GM18873 (cell line): ENCODE measurements around the gene WDR53.
"Not testable (repeated sequence)": the region's sequence is repeated elsewhere in the genome, so short reads cannot be mapped to it uniquely, and the experiment has no call there.

Experiments used
- ATAC-seq: cut with Tn5 transposase; IDR thresholded peaks from one replicate; pipeline ENCODE4 v1.9.1; 2021; ENCODE audit warnings: mild to moderate bottlenecking, moderate library complexity, moderate number of reproducible peaks; ENCODE audit not compliant: unreplicated experiment, low FRiP score

The WDR53 gene

DNA sequence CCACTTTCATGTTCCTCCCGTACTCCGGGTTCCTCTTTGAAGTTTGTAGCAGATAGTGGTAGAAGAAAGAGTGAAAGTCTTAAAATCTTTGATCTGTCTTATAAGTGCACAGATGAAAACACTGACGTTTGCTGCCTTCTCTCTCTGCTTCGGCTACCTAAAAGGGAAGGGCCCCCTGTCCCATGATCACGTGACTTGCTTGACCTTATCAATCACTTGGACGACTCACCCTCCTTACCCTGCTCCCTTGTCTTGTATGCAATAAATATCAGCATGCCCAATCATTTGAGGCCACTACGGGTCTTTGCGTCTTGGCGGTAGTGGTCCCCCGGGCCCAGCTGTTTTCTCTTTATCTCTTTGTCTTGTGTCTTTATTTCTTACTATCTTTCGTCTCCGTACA lies 47.1 kb downstream of the WDR53 start:
- not testable (repeated sequence) for ATAC-seq

DNA sequence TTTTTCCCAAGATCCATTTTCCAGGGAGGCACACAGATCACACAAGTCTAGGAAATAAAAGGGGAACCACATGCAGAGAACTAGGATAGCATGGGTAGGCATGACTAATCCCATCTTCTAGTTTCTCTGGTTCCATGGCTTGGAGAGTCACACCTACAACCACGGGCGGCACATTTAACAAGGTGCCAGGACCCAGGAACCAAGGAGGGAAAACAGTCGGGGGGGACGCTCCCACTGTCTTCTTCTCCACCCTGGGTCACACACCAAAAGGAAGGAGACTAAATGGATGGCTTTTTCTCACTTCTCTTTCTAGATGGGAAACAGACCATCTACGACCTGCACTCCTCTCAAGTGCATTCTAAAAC lies 48.7 kb downstream of the WDR53 start:
- ATAC-seq: no peak

DNA sequence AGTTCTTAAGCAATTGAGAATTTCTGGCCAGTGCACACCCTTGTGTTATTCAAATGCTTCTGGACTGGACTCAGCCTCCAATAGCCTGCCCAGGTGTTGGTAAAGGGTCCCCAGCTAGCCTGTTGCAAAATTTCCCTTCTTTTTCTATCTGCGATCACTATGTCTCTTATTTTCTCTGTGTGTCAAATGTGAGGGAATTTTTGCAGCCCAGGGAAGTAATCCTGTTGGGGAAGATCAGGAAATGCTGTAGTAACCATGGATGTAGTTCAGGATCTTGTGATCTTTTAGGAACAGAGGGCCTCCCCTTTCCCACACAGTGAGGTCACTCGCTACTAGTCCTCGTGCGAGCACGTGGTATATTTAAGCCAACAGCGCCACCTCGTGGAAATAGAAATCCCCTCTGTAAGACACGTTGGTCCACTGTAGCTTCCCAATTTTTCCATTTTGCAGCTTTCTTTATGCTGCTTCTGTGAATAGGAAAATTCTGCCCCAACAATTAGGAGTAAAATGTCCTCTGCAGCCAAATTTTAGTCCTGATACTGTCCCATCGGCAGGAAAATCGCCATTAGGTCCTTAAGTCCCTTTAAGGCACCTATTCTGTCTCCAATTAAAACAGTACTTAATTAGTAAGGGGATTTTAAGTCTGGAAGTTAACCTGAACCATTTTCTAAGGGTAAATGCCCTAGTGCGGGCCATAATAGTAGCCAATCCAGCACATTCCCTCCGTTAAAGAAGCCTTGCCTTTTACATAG lies 49.2 kb downstream of the WDR53 start:
- no peak for ATAC-seq

DNA sequence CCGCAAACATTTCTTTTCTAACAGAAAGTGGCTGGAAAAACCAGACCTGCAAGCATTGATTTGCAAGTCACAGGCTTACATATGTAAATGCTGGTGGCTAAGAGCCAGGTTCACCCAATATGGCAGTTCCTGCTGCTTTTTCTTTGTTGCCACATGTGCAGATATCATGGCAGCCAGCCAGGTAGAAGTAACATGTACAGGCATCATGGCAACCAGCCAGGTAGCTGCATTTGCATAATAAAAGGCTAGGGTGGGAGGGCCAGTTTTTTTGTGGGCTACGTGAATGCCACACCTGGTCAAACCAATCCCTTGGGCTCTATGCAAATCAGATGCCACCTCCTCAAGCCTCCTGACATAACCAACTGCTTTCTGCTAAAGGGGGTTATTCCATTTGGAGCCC lies 50.4 kb downstream of the WDR53 start:
- ATAC-seq: no peak

DNA sequence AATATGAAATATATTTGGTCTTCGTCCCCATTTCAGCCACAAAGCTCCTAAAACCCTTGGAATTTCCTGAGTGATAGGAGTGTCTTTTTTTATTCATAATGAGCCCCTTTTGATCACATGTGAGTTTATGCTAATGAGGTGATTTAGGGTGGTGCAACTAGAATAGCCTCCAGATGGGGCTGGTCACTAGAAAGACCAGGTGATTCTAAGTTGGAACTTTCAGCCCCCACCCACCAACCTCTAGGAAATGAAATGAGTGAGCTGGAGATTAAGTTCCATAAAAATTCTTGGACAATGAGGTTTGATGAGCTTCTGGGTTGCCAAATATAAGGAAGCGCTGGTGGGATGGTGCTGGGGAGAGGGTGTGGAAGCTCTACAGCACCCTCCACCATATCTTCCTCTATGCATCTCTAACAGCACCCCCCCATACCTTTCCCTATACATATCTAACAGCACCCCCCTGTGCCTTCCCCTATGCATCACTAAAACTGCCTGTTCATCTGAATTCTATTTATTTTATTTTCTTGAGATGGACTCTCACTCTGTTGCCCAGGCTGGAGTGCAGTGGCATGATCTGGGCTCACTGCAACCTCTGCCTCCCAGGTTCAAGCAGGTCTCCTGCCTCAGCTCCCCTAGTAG lies 51.1 kb downstream of the WDR53 start:
- no peak for ATAC-seq

DNA sequence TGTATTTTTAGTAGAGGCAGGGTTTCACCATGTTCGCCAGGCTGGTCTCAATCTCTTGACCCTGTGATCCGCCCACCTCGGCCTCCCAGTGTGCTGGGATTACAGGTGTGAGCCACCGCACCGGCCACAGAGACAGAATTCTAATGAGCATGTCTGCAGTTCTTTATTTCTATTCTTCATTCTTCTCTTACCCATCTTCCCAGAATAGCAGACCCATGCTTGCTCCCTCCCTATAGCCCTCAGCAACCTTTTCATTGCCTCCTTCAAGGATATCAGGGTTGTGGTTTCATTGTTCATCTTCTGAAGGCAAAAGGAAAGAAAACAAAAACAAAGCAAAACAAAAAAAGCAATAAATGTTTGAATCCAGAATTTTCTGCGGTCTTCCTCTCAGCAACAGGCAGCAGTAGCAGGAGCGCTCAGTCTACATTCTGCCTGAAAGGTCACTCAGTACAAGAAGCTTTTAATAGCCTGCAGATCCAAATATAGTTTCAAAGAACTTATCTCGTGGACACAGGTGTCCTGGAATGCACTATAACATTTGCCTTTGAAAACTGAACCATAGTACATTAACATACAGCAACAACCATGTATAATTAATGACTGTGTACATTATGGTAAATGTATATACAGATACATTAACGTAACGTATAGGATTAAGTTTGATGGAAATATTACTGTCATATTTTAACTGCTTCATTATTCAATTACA lies 53.3 kb downstream of the WDR53 start, which contains the start of gene SMCO1:
SMCO1 (minus strand) TSS at position 434 of the 709 bp plus-strand sequence; CDS start at position 297, 137 bp downstream.
- ATAC-seq: no peak

DNA sequence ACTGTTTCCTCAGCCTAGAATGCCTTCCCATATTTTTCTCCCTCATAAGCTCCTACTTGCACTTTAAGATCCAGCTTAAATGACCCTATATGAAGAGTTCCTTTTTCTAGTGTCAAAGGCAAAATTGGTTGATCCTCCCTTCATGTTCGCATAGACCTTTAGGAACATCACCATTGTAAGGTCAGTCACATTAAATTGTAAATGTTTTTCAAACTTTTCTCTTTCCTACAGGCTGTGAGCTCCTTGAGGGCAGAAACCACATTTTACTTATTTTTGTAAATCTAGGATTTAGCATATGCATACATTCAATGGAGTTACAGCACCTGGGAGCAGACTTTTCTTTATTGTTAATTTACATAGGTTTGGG lies 54.0 kb downstream of the WDR53 start:
- no peak for ATAC-seq

DNA sequence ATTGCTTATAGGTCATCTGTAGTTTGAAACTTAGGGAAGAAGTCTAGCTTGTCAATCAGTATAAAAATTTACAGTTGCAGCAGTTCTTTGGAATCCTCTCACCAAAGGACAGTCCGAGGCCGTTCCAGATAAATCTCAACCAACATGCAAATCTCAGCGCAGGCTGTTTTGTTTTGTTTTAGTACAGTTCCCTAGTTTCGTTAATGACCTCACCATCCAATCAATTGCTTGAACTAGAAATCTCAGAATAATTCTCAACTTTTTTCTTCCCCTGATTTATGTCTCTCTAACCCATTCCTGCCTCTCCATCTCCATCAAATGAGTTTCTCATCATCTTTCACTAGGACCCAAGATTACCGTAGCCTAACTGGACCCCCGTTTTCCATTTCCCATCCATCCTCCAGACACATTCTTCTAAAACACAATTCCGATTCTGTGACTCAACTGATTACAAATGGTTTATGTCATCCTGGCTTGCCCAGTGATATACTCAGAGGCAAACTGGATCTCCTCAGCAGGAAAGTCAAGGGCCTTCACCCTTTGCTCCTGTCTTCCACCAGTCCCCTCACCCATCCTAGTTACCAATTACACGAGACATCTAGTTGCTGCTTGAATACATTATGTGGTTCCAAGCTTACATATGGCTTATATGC lies 54.5 kb downstream of the WDR53 start:
- ATAC-seq: no peak

DNA sequence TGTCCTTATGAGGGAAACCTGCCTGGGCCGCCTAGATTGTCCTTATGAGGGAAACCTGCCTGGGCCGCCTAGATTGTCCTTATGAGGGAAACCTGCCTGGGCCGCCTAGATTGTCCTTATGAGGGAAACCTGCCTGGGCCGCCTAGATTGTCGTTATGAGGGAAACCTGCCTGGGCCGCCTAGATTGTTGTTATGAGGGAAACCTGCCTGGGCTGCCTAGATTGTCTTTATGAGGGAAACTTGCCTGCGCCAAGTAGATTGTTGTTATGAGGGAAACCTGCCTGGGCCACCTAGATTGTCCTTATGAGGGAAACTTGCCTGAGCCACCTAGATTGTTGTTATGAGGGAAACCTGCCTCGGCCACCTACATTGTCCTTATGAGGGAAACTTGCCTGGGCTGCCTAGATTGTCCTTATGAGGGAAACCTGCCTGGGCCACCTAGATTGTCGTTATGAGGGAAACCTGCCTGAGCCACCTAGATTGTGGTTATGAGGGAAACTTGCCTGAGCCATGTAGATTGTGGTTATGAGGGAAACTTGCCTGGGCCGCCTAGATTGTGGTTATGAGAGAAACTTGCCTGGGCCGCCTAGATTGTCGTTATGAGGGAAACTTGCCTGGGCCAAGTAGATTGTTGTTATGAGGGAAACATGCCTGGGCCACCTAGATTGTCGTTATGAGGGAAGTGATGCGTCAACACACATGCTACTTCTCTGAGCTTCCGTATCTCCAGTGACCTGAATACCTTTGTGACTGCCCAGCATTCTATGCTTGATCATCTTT lies 56.5 kb downstream of the WDR53 start:
- not testable (repeated sequence) for ATAC-seq

DNA sequence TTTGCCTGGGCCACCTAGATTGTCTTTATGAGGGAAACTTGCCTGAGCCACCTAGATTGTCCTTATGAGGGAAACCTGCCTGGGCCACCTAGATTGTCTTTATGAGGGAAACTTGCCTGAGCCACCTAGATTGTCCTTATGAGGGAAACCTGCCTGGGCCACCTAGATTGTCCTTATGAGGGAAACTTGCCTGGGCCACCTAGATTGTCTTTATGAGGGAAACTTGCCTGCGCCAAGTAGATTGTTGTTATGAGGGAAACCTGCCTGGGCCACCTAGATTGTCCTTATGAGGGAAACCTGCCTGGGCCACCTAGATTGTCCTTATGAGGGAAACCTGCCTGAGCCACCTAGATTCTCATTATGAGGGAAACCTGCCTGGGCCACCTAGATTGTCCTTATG lies 57.2 kb downstream of the WDR53 start:
- not testable (repeated sequence) for ATAC-seq

DNA sequence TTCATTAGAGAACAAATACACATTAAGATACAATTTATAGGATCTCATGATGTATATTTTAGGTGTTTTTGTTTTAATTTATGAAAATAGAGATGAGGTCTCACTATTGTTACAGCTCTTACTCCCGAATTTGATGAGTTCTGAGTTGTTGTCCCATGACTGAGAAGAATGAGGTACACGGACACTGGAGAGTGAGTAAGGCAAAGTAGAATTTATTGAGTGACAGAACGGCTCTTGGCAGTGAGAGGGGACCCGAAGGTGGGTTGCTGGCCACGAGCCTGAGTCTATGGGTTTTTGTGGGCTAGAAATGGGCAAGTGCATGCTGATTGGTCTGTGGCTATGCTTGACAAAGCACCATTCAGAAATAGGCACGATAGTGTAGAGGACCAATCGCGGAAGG lies 61.7 kb downstream of the WDR53 start:
- ATAC-seq: no peak

DNA sequence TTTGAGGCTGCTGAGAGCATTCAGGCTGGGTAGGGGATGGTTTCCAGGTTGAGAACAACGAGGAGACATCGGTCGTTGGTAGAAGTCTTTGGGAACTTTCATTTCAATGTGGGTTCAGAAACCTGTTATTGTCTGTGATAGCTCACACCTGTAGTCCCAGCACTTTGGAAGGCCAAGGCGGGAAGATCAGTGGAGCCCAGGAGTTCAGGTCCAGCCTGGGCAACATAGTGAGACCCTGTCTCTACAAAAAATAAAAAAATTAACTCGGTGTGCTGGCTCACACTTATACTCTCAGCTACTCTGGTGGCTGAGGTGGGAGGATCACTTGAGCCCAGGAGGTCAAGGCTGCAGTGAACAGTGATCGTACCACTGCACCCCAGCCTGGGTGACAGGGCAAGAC lies 63.8 kb downstream of the WDR53 start:
- ATAC-seq: no peak
